HL-60 (cell line): Measurements from ENCODE around the gene TBC1D5.

ENCODE experiments used
- DNase-seq, 2 experiments: peaks; one replicate each; pipeline ENCODE4 v3.0.0-alpha.2; 2010 to 2020; ENCODE audit warnings: low read depth in 1 of 2, low spot score in 1 of 2
- H3K27ac ChIP-seq: fragments of 250-450 bp; sonication (Bioruptor Pico); replicated peaks from 2 replicates; pipeline ENCODE4 v1.5.1; 2020; ENCODE audit warnings: mild to moderate bottlenecking, moderate library complexity
- H3K27me3 ChIP-seq: fragments of 250-450 bp; sonication (Bioruptor Pico); 2 replicates; pipeline ENCODE4 v1.5.1; 2021; ENCODE audit warnings: mild to moderate bottlenecking, moderate library complexity; ENCODE audit not compliant: insufficient read depth, poor library complexity, severe bottlenecking
- H3K4me3 ChIP-seq: replicated peaks from 2 replicates; pipeline ENCODE4 v1.5.1; 2011; ENCODE audit warnings: mild to moderate bottlenecking, control low read depth, low read length; ENCODE audit not compliant: insufficient read depth
- GABPA ChIP-seq: IDR thresholded peaks from 2 replicates; pipeline ENCODE4 v1.6.1; 2012; ENCODE audit warnings: low read depth
- POLR2AphosphoS5 ChIP-seq: IDR thresholded peaks from 2 replicates; pipeline ENCODE4 v1.6.1; 2012; ENCODE audit warnings: low read depth
- REST ChIP-seq: IDR thresholded peaks from 2 replicates; pipeline ENCODE4 v1.6.1; 2012; ENCODE audit warnings: low read depth; ENCODE audit not compliant: insufficient replicate concordance
- SPI1 ChIP-seq: IDR thresholded peaks from 2 replicates; pipeline ENCODE4 v1.6.1; 2012; ENCODE audit warnings: low read depth, mild to moderate bottlenecking, borderline replicate concordance
- TF ChIP-seq, protein P1 (sequence below): IDR thresholded peaks from one replicate; pipeline ENCODE4 v1.5.1; 2011; ENCODE audit warnings: low read length, control low read depth, inconsistent platforms; ENCODE audit not compliant: insufficient read depth

Gene TBC1D5

DNA sequence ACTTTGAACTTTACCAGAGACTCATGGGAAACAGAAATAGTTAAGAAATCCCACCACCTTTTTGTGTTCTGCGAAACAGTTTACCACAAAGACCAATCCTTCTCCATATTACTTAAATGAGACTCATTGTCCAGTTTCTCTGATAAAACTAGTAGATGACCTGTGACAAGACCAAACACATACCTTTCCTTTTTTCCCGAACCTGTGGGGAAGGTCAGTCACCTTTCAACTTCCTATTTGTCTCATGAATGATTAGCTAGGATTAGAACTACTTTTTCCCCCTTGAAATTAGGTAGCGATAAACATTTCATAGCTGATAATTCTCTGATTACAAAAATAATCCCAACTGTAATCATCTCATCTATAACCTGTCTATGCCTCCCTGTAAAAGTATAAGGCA lies 2.3 kb upstream of the TBC1D5 start:
- DNase-seq, result no peak
- TF ChIP-seq GABPA, result no peak
- no peak for TF ChIP-seq REST
- no peak for TF ChIP-seq POLR2AphosphoS5
- no peak for TF ChIP-seq SPI1
- TF ChIP-seq, protein P1, sequence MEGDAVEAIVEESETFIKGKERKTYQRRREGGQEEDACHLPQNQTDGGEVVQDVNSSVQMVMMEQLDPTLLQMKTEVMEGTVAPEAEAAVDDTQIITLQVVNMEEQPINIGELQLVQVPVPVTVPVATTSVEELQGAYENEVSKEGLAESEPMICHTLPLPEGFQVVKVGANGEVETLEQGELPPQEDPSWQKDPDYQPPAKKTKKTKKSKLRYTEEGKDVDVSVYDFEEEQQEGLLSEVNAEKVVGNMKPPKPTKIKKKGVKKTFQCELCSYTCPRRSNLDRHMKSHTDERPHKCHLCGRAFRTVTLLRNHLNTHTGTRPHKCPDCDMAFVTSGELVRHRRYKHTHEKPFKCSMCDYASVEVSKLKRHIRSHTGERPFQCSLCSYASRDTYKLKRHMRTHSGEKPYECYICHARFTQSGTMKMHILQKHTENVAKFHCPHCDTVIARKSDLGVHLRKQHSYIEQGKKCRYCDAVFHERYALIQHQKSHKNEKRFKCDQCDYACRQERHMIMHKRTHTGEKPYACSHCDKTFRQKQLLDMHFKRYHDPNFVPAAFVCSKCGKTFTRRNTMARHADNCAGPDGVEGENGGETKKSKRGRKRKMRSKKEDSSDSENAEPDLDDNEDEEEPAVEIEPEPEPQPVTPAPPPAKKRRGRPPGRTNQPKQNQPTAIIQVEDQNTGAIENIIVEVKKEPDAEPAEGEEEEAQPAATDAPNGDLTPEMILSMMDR, result no peak
- Histone ChIP-seq H3K4me3 (no peak overlapping the region), H3K27ac (no peak overlapping the region), H3K27me3 (no peaks in the 10 kb centered on the region)

DNA sequence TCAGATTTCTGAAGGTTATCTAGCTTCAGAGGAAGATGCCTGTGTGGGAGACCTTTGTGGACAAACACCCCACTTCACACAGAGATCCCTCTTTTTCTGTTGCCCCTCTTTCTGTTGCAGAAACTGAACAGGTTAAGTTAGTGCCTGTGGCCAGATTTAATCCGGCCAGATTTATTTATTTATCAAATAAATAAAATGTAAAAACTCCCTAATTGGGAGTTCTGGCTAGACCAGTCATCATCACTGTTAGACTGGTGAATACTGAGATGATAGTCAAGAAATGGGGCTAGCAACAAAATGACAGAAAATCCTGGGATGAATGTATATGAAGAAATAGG lies 1.2 kb upstream of the TBC1D5 start:
- Histone ChIP-seq H3K27me3 (no peaks in the 10 kb centered on the region), H3K4me3 (no peak overlapping the region), H3K27ac (peak overlapping the region; percentile 89)
- TF ChIP-seq POLR2AphosphoS5 (no peak), SPI1 (no peak), GABPA (no peak), REST (no peak)
- TF ChIP-seq, protein P1, result no peak
- DNase-seq, result no peak

- Histone ChIP-seq H3K27me3 (no peaks in the 10 kb centered on the region), H3K4me3 (peak overlapping the region; percentile 64), H3K27ac (peak overlapping the region; percentile 89)
- TF ChIP-seq POLR2AphosphoS5 (no peak), REST (no peak), GABPA (no peak), SPI1 (no peak)
- TF ChIP-seq, protein P1, result no peak
- no peak for DNase-seq
Observed at GRCh38 chr3:17742880-17743657, 638 bp upstream of the TBC1D5 start.
